Measurements from ENCODE around the gene KIFAP3.
"Not testable (repeated sequence)": the region's sequence is repeated elsewhere in the genome, so short reads cannot be mapped to it uniquely, and the experiment has no call there.

The KIFAP3 gene

GRCh38 chr1:170096806-170097340 is 22.4 kb upstream of the KIFAP3 start:
- no peaks in the 10 kb centered on the region for H3K9me3 ChIP-seq (ENCODE audit: control insufficient read depth, low read length)
- H3K4me3 ChIP-seq (ENCODE audit: low read depth, low read length): no peak overlapping the region
- no peak overlapping the region for H3K9ac ChIP-seq
- no peak for TF ChIP-seq CTCF (IDR thresholded peaks at IDR 0.05)
- no peaks in the 10 kb centered on the region for H3K27me3 ChIP-seq (ENCODE audit: control insufficient read depth, insufficient read depth, low read length)
- no peaks in the 10 kb centered on the region for H3K4me1 ChIP-seq
- H3K27ac ChIP-seq: no peak overlapping the region
- no peaks in the 10 kb centered on the region for H3K79me2 ChIP-seq
- no peaks in the 10 kb centered on the region for H3K36me3 ChIP-seq (ENCODE audit: control insufficient read depth, insufficient read depth, low read length)
- H2AFZ ChIP-seq: no peak overlapping the region
- no peak overlapping the region for H3K4me2 ChIP-seq (ENCODE audit: low read length)

GRCh38 chr1:170095976-170096748 is 21.7 kb upstream of the KIFAP3 start:
- no peaks in the 10 kb centered on the region for H3K4me1 ChIP-seq
- TF ChIP-seq CTCF (IDR thresholded peaks at IDR 0.05): no peak
- H3K36me3 ChIP-seq (ENCODE audit: control insufficient read depth, insufficient read depth, low read length): no peaks in the 10 kb centered on the region
- no peaks in the 10 kb centered on the region for H3K79me2 ChIP-seq
- H3K27ac ChIP-seq: no peak overlapping the region
- H3K4me3 ChIP-seq (ENCODE audit: low read depth, low read length): no peak overlapping the region
- no peak overlapping the region for H3K4me2 ChIP-seq (ENCODE audit: low read length)
- H3K27me3 ChIP-seq (ENCODE audit: control insufficient read depth, insufficient read depth, low read length): no peaks in the 10 kb centered on the region
- H2AFZ ChIP-seq: no peak overlapping the region
- no peaks in the 10 kb centered on the region for H3K9me3 ChIP-seq (ENCODE audit: control insufficient read depth, low read length)
- no peak overlapping the region for H3K9ac ChIP-seq

GRCh38 chr1:170094697-170095616 is 20.5 kb upstream of the KIFAP3 start:
- not testable (repeated sequence) for H3K4me1 ChIP-seq, H3K27ac ChIP-seq

GRCh38 chr1:170086399-170087032 is 12.0 kb upstream of the KIFAP3 start:
- H3K9me3 ChIP-seq (ENCODE audit: control insufficient read depth, low read length): no peaks in the 10 kb centered on the region
- no peaks in the 10 kb centered on the region for H3K79me2 ChIP-seq
- no peaks in the 10 kb centered on the region for H3K27me3 ChIP-seq (ENCODE audit: control insufficient read depth, insufficient read depth, low read length)
- H3K4me2 ChIP-seq (ENCODE audit: low read length): no peak overlapping the region
- H3K4me1 ChIP-seq: no peaks in the 10 kb centered on the region
- H3K4me3 ChIP-seq (ENCODE audit: low read depth, low read length): no peak overlapping the region
- no peak overlapping the region for H3K9ac ChIP-seq
- no peak overlapping the region for H3K27ac ChIP-seq
- no peak overlapping the region for H2AFZ ChIP-seq
- no peak for TF ChIP-seq CTCF (IDR thresholded peaks at IDR 0.05)
- H3K36me3 ChIP-seq (ENCODE audit: control insufficient read depth, insufficient read depth, low read length): no peaks in the 10 kb centered on the region

More at GRCh38 chr1:170094697-170095616, 20.5 kb upstream of the KIFAP3 start:
- H3K9ac ChIP-seq; H2AFZ ChIP-seq; H3K4me2 ChIP-seq (ENCODE audit: low read length); H3K36me3 ChIP-seq (ENCODE audit: control insufficient read depth, insufficient read depth, low read length); H3K79me2 ChIP-seq; H3K4me3 ChIP-seq (ENCODE audit: low read depth, low read length); H3K27me3 ChIP-seq (ENCODE audit: control insufficient read depth, insufficient read depth, low read length); H3K9me3 ChIP-seq (ENCODE audit: control insufficient read depth, low read length): not testable (repeated sequence)

- Histone ChIP-seq H3K79me2 (no peaks in the 10 kb centered on the region), H3K9me3 (ENCODE audit: control insufficient read depth, low read length) (no peaks in the 10 kb centered on the region), H3K4me2 (ENCODE audit: low read length) (no peak overlapping the region), H3K27me3 (ENCODE audit: control insufficient read depth, insufficient read depth, low read length) (no peaks in the 10 kb centered on the region), H3K9ac (no peak overlapping the region), H2AFZ (no peak overlapping the region), H3K4me3 (ENCODE audit: low read depth, low read length) (no peak overlapping the region), H3K27ac (no peak overlapping the region), H3K36me3 (ENCODE audit: control insufficient read depth, insufficient read depth, low read length) (no peaks in the 10 kb centered on the region), H3K4me1 (no peaks in the 10 kb centered on the region)
- no peak for TF ChIP-seq CTCF (IDR thresholded peaks at IDR 0.05)
These were observed 10.6 kb upstream of the KIFAP3 start for GRCh38 chr1:170085091-170085490.

Measured in parathyroid adenoma (tissue), 2 donors.